Neural progenitor cell (in vitro differentiated cells): ENCODE measurements around the gene RAMP3.

Experiments used
- CTCF ChIP-seq: fragments of 200-600 bp; sonication (generic); IDR thresholded peaks from 2 replicates; pipeline ENCODE4 v1.5.1; 2017; ENCODE audit warnings: antibody characterized with exemption, mild to moderate bottlenecking
- EZH2phosphoT487 ChIP-seq: fragments of 200-600 bp; sonication (generic); IDR thresholded peaks from 2 replicates; pipeline ENCODE4 v1.6.1; 2017; ENCODE audit warnings: antibody characterized with exemption

DNA sequence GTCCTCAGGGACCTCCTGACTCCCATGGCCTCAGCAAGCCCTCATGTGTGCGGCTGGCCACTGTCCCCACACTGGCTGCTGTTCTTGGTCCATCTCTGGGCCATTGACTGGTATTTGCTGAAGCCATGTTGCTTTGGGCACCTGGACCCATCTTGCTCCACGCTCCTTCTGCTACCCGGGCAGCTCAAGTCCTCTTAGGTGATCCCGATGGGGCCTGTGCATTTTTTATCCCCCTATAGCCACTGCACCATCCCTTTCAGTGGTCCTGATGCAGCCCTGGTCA, 16.7 kb downstream of the RAMP3 start:
- TF ChIP-seq CTCF: no peak
- no peak for TF ChIP-seq EZH2phosphoT487
